IPS-18a (cell line): ENCODE measurements around the gene CUX1.

Experiments
- H3K27ac ChIP-seq: one replicate; pipeline ENCODE4 v1.5.1; 2013; ENCODE audit warnings: low read length
- H3K27me3 ChIP-seq: one replicate; pipeline ENCODE4 v1.6.1; 2013; ENCODE audit warnings: mild to moderate bottlenecking, low read length; ENCODE audit not compliant: control insufficient read depth, insufficient read depth
- H3K36me3 ChIP-seq: one replicate; pipeline ENCODE4 v1.6.1; 2013; ENCODE audit warnings: low read depth, low read length; ENCODE audit not compliant: control insufficient read depth
- H3K4me1 ChIP-seq: one replicate; pipeline ENCODE4 v1.6.1; 2013; ENCODE audit warnings: low read depth, low read length; ENCODE audit not compliant: control insufficient read depth
- H3K4me3 ChIP-seq: one replicate; pipeline ENCODE4 v1.5.1; 2013; ENCODE audit warnings: low read length
- H3K9ac ChIP-seq: one replicate; pipeline ENCODE4 v1.6.1; 2013; ENCODE audit warnings: mild to moderate bottlenecking, low read length, moderate library complexity
- H3K9me3 ChIP-seq: one replicate; pipeline ENCODE4 v1.6.1; 2013; ENCODE audit warnings: low read depth, low read length; ENCODE audit not compliant: control insufficient read depth

Gene CUX1

DNA sequence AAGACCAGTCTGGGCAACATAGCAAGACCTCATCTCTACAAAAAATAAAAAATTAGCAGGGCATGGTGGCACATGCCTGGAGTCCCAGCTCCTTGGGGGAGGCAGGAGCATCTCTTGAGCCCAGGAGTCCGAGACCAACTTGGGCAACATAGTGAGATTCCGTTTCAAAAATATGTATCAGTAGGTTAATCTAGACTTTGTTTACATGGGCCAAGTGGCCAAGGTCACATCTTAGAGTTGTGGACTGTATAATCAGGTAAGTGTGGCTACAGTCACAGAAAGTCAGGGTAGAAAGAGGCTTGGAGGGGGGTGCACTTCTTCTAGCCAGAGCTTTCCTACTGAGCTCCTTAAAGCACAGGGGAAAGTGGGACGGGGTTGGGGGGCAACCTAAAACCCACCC lies 174.4 kb downstream of the CUX1 start:
- H3K27me3 ChIP-seq, result no peaks in the 10 kb centered on the region
- no peaks in the 10 kb centered on the region for H3K4me1 ChIP-seq
- no peak overlapping the region for H3K4me3 ChIP-seq
- no peaks in the 10 kb centered on the region for H3K9me3 ChIP-seq
- H3K9ac ChIP-seq, result no peak overlapping the region
- H3K27ac ChIP-seq, result no peak overlapping the region
- no peaks in the 10 kb centered on the region for H3K36me3 ChIP-seq

DNA sequence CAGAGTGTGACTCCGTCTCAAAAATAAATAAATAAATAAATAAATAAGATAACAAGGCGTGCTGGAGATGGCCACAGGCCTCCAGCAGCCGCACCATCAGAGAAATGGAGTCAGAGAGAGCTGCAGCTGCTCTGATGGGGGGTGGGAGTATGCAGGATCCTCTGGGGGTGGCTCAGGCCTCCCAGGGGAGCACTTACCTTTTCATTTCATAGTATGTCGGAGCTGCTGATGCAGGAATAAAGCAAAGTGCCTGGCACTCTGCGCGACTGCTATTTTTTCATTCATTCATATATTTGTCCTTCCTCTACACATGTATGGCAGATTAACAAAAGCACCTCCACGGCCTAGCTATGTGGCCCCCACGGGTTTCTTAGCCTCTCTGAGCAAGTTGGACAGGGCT lies 175.9 kb downstream of the CUX1 start:
- H3K27ac ChIP-seq, result no peak overlapping the region
- no peaks in the 10 kb centered on the region for H3K4me1 ChIP-seq
- H3K4me3 ChIP-seq, result no peak overlapping the region
- no peak overlapping the region for H3K9ac ChIP-seq
- H3K9me3 ChIP-seq, result no peaks in the 10 kb centered on the region
- no peaks in the 10 kb centered on the region for H3K36me3 ChIP-seq
- H3K27me3 ChIP-seq, result no peaks in the 10 kb centered on the region

DNA sequence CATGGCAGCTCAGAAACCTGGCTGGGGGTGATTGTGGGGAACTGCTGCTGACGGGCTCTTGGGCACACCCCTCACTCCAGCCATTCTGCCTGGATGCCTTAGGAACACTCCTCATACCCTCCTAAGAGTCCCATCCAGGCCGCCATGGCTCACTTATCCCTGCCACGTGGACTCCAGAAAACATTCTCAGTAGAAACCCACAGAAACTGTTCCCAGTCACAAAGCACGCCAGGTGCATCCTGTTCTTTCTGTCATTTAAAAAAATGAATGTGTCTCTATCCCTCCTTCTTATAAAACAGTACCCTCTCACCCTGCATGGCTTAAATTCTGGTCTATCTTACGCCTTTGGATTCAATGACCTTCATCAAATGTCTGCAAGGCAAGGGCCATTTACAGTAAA lies 177.7 kb downstream of the CUX1 start:
- no peak overlapping the region for H3K9ac ChIP-seq
- no peak overlapping the region for H3K4me3 ChIP-seq
- no peaks in the 10 kb centered on the region for H3K4me1 ChIP-seq
- H3K27me3 ChIP-seq, result no peaks in the 10 kb centered on the region
- H3K9me3 ChIP-seq, result no peaks in the 10 kb centered on the region
- no peaks in the 10 kb centered on the region for H3K36me3 ChIP-seq
- no peak overlapping the region for H3K27ac ChIP-seq

DNA sequence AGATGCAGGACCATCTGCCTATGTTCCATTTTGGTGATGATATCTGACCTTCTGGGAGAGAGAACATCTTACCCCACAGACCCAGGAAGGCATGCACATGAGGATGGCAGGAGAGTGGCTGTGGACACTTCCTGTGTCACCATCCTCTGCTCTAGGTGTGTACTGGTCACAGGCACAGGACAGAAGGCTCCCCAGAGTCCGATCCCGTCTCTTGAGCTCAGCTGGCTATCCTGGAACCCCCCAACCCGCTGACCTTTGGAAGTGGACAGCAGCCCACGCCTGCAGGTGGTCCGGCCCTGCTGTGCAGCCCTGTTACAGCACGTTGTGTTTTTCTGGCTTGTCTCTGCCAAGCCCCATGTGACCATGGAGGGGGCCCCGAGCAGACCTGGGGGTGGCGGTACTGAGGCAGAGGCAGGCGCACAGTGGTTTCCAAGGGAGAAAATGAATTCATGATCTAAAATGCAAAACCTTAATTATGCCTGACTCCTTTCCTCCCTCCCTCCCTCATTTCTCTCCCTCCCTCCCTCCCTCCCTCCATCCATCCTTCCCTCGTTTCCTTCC lies 178.8 kb downstream of the CUX1 start:
- Histone ChIP-seq H3K4me3 (no peak overlapping the region), H3K27ac (no peak overlapping the region), H3K9me3 (no peaks in the 10 kb centered on the region), H3K27me3 (no peaks in the 10 kb centered on the region), H3K9ac (no peak overlapping the region), H3K36me3 (no peaks in the 10 kb centered on the region), H3K4me1 (no peaks in the 10 kb centered on the region)

DNA sequence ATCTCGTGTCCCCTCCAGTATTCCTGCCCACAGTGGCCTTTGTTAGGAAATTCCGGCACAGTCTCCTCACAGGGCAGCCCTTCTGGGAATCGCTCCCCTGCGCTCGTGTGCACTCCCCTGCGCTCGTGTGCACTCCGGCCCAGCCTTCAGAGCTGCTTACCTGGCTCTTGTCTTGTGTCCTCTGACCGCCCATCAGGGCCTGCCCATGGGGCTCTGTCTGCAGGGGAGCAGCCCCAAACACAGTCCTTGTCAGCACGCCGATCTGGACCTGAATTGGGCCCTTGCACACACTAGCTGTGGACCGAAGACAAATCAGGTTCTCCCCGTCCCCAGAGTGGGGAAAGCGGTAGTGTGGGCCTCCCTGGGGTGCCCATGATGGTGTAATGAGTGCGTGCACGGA lies 179.4 kb downstream of the CUX1 start:
- H3K4me3 ChIP-seq, result no peak overlapping the region
- no peak overlapping the region for H3K9ac ChIP-seq
- no peaks in the 10 kb centered on the region for H3K36me3 ChIP-seq
- H3K4me1 ChIP-seq, result no peaks in the 10 kb centered on the region
- H3K9me3 ChIP-seq, result no peaks in the 10 kb centered on the region
- no peak overlapping the region for H3K27ac ChIP-seq
- no peaks in the 10 kb centered on the region for H3K27me3 ChIP-seq

DNA sequence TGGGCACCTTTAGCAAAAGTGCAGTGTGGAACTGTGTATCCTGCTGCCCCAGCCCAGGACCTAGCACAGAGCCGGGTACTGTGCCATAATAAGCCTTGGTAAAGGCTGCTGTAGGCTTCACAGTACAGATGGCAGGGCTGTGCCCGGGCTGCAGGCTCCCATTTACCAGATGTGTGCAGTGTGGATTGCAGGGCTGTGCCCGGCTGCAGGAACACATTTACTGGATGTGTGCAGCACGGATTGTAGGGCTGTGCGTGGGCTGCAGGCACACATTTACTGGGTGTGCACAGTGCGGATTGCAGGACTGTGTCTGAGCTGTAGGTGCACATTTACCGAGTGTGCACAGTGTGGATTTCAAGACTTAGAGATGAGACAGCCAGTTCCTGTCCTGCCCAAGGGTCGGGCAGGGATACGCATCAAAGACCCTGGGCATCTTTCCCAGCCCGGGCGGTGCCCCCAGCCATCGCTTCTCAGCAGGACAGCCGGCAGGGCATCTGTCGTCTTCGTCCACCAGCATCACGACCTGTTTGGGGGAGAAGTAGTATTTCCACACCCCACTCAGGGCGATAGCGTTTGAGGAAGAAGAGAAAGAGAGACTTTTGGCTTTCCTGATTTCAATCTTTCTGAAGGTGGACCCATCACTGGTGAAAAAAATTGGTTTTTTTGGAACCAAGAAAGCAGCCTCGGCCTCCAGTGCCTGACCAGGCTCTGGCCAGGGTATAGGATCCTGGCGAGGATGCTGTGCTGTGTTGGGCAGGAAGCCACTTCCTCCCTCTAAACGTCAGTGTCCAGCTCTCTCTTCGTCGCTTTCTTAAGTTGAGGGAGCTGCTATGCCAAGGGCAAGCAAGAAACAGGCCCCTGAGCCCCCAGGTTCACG lies 180.8 kb downstream of the CUX1 start:
- H3K27me3 ChIP-seq, result no peaks in the 10 kb centered on the region
- H3K4me1 ChIP-seq, result no peaks in the 10 kb centered on the region
- H3K9me3 ChIP-seq, result no peaks in the 10 kb centered on the region
- no peaks in the 10 kb centered on the region for H3K36me3 ChIP-seq
- H3K27ac ChIP-seq, result no peak overlapping the region
- H3K9ac ChIP-seq, result no peak overlapping the region
- no peak overlapping the region for H3K4me3 ChIP-seq

DNA sequence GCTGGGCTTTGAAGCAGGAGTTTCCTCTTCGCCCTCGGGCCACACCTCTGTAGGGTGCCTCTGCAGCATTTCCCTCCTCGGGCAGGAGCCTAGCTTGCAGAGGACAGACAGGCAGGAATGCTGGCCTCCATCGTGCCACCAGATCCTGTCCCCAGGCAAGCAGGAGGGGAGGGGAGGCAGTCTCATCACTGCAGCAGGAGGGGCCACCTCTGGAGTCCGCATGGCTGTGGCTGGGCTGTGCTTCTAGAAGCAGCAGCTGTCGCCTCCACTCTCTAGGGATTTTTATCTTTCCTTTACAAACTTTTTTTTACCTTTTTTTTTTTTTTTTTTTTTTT lies 181.4 kb downstream of the CUX1 start:
- no peaks in the 10 kb centered on the region for H3K36me3 ChIP-seq
- no peak overlapping the region for H3K9ac ChIP-seq
- no peaks in the 10 kb centered on the region for H3K27me3 ChIP-seq
- H3K9me3 ChIP-seq, result no peaks in the 10 kb centered on the region
- no peaks in the 10 kb centered on the region for H3K4me1 ChIP-seq
- H3K27ac ChIP-seq, result no peak overlapping the region
- H3K4me3 ChIP-seq, result no peak overlapping the region

DNA sequence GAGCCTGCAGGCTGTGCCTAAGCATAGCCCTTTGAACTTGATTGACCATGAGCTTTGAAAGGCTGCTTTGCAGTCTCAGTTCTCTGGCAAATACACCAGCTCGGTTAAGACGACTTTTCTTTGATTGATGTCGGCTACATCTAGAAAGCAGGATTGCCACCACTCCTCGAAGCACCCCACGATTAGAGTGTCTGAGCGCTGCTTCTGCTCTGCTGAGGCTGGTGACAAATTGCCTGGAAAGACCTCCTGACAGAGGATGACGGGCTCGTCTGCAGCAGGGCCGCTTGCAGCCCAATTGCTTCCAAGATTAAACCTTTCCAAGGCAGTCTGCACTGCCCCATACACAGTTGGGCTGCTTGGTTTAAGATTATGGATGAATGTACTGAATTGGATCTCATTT lies 182.0 kb downstream of the CUX1 start:
- no peaks in the 10 kb centered on the region for H3K36me3 ChIP-seq
- no peak overlapping the region for H3K4me3 ChIP-seq
- no peak overlapping the region for H3K27ac ChIP-seq
- no peaks in the 10 kb centered on the region for H3K27me3 ChIP-seq
- H3K9me3 ChIP-seq, result no peaks in the 10 kb centered on the region
- no peak overlapping the region for H3K9ac ChIP-seq
- H3K4me1 ChIP-seq, result no peaks in the 10 kb centered on the region

DNA sequence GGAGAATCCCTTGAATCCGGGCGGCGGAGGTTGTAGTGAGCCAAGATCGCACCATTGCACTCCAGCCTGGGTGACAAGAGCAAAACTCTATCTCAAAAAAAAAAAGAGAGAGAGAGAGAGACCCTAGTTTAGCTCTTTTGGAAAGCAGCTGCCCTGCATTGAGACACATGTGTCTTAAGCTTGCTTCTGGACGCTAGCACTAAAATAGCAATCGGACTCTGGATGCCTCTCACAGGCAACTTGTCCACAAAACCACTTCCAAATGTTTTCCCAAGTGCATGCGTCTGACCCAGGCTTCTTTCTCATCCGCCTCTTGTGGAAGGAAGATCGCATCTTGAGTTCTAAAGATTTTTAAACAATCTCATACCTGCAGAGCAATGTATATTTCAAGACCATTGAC lies 182.7 kb downstream of the CUX1 start:
- H3K4me3 ChIP-seq, result no peak overlapping the region
- H3K9ac ChIP-seq, result no peak overlapping the region
- no peaks in the 10 kb centered on the region for H3K4me1 ChIP-seq
- H3K9me3 ChIP-seq, result no peaks in the 10 kb centered on the region
- H3K36me3 ChIP-seq, result no peaks in the 10 kb centered on the region
- H3K27me3 ChIP-seq, result no peaks in the 10 kb centered on the region
- H3K27ac ChIP-seq, result no peak overlapping the region

DNA sequence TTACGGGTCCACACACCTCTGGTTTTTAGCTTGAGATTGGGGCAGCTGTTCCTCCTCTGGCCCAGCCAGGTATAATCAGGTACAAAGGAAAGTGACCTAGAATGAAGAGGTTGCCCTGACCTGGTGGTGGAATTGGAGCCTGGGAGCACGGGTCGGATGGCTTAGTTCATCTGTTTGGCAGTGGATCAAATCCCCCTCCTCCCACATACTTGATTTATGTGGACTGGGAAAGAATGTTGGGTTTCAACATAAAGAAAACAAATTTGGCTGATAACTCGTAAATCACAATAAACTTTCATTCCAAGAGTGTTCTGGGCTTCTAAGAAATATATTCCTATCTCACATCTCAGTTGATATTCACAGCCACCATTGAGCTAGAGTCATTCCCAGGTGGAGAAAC lies 186.8 kb downstream of the CUX1 start:
- Histone ChIP-seq H3K9ac (no peak overlapping the region), H3K4me1 (no peaks in the 10 kb centered on the region), H3K27me3 (no peaks in the 10 kb centered on the region), H3K36me3 (no peaks in the 10 kb centered on the region), H3K9me3 (no peaks in the 10 kb centered on the region), H3K27ac (no peak overlapping the region), H3K4me3 (no peak overlapping the region)

DNA sequence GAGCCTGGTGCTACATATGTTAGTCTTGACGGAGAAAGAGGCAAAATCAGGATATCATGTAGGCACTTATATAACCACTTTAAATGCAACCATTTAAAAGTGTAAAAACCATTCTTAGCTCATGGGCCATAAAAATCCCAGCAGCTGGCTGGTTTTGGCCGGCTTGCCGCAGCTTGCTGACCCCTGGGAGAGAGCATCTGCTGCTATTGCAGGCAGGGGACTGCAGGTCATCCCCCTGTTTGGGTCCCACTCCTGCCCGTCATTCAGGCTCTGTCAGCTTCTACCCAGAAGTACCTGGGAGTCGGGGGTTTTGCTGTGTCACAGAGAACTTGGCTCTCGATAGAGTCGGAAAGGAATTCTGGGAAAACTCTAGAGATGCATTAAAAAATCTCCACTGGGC lies 187.4 kb downstream of the CUX1 start:
- no peak overlapping the region for H3K9ac ChIP-seq
- H3K4me3 ChIP-seq, result no peak overlapping the region
- H3K4me1 ChIP-seq, result no peaks in the 10 kb centered on the region
- H3K9me3 ChIP-seq, result no peaks in the 10 kb centered on the region
- no peak overlapping the region for H3K27ac ChIP-seq
- no peaks in the 10 kb centered on the region for H3K27me3 ChIP-seq
- H3K36me3 ChIP-seq, result no peaks in the 10 kb centered on the region

DNA sequence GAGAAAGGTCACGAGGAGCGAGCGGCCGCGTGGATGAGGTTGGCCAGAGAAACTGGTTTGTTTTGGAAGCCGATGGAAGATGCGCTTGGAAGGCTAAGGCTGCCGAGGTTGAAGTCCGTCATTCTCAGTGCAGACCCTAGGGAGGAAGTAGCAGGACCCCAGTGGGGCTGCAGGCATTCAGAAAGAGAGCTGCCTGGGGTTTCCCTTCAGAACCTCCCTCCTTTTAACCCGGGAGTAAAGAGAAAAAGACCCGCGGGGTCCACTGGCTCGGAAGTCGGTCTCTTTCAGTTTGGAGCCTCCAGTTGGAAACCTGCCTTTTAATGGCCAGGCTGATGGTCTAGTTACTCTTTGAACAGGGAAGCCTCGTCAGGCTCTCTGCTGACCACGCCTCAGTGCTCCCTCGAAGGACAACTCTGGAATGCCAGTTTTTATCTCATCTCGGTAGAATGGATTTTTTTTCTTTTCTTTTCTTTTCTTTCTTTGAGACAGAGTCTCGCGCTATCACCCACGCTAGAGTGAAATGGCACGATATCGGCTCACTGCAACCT lies 188.6 kb downstream of the CUX1 start:
- H3K4me1 ChIP-seq, result no peaks in the 10 kb centered on the region
- no peaks in the 10 kb centered on the region for H3K9me3 ChIP-seq
- no peak overlapping the region for H3K4me3 ChIP-seq
- H3K27me3 ChIP-seq, result no peaks in the 10 kb centered on the region
- no peak overlapping the region for H3K27ac ChIP-seq
- no peaks in the 10 kb centered on the region for H3K36me3 ChIP-seq
- H3K9ac ChIP-seq, result no peak overlapping the region
